Smooth muscle cell of the pulmonary artery (primary cell): ENCODE measurements around the gene OR5A2. TPM values are rescaled to one million over a fixed set of nuclear protein-coding genes. Genes with fewer than 3 reads are reported as not detected.

ENCODE experiments used
- total RNA-seq: library from RNA; depleted of rRNA; stranded (reverse); fragments of >200 nt; gene quantifications from 2 replicates; pipeline ENCODE4 v1.2.3, GENCODE V29; 2014

OR5A2 gene
- not detected in 2 replicates for total RNA-seq

GRCh38 chr11:59426361-59427067 is at the start of gene OR5A2:
OR5A2 (minus strand) TSS chr11:59426413; CDS start chr11:59422953, 3,460 bp downstream.

DNA sequence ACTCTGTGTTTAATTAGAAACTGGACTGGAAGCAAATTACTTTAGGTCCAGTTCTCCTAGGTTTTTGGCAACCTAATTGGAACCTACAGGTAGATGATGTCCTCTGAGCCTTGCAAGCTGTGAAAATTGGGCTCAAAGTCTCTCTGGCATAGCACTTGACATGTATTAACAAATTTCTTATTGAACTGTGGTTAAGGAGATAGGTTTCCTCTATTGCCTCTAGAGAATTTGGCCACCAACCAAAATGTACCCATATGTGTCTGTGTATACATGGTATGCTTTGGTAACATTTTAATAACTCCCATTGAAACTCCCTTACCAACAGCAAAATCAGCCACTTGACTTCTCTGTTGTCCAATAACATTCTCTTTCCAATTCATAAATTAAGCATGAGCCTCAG is 46.8 kb upstream of the OR5A2 start, which contains the start of gene OR4D10:
Gene OR4D10, plus strand, starts transcription at position 301 of the 400 bp plus-strand sequence. CDS start 4,115 bp downstream, outside the sequence.

DNA sequence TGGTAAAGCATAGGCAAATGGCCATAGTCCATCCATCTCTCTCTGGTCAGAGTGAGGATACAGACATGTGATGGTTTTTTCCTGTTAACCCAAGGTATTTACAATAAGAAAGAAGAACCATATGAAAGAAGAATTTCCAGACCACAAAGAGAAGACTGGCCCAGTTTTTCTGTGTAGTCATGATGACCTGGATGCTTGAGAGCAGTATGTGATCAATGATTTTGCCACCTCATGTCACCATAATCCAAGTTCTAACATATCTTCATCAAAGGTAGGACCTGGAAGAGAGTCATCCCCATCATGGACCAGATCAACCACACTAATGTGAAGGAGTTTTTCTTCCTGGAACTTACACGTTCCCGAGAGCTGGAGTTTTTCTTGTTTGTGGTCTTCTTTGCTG is 30.4 kb upstream of the OR5A2 start, which contains the start of gene OR4D6:
Gene OR4D6, plus strand, starts transcription at position 301 of the 400 bp plus-strand sequence. Its CDS starts 0 bp downstream, at position 301.

GRCh38 chr11:59436169-59436568 is 10.0 kb upstream of the OR5A2 start, which contains the start of gene OR5A1:
OR5A1 (plus strand) TSS chr11:59436469; CDS start chr11:59443169, 6,700 bp downstream.

Other genes starting within 250 kb of the OR5A2 start
- gene MPEG1, start 213.5 kb downstream of the OR5A2 start, total RNA-seq = not detected in 2 replicates
- gene OR5AN1, start 67.5 kb downstream of the OR5A2 start, total RNA-seq = not detected in 2 replicates
- not detected in 2 replicates for gene OR5A1, start 10.1 kb upstream of the OR5A2 start, total RNA-seq
- not detected in 2 replicates for gene OR4D6, start 30.5 kb upstream of the OR5A2 start, total RNA-seq
- gene OR4D10, start 46.9 kb upstream of the OR5A2 start, total RNA-seq = not detected in 2 replicates
- not detected in 2 replicates for gene OR4D11, start 77.2 kb upstream of the OR5A2 start, total RNA-seq
- not detected in 2 replicates for gene OR4D9, start 85.1 kb upstream of the OR5A2 start, total RNA-seq
- 43.5 and 49.1 TPM in 2 replicates for gene OSBP, start 189.4 kb upstream of the OR5A2 start, total RNA-seq
- 9.9 and 13.8 TPM in 2 replicates for gene PATL1, start 242.6 kb upstream of the OR5A2 start, total RNA-seq